Measurements from ENCODE around the gene SPRED3. TPM values are rescaled to one million over a fixed set of nuclear protein-coding genes. Genes with fewer than 3 reads are reported as not detected.

The SPRED3 gene
- total and polyA plus RNA-seq, 2 of the 8 experiments (the other 6 are each of a cell fraction or from before 2014, with no cell fraction given): 8.1 to 10.3 TPM

DNA sequence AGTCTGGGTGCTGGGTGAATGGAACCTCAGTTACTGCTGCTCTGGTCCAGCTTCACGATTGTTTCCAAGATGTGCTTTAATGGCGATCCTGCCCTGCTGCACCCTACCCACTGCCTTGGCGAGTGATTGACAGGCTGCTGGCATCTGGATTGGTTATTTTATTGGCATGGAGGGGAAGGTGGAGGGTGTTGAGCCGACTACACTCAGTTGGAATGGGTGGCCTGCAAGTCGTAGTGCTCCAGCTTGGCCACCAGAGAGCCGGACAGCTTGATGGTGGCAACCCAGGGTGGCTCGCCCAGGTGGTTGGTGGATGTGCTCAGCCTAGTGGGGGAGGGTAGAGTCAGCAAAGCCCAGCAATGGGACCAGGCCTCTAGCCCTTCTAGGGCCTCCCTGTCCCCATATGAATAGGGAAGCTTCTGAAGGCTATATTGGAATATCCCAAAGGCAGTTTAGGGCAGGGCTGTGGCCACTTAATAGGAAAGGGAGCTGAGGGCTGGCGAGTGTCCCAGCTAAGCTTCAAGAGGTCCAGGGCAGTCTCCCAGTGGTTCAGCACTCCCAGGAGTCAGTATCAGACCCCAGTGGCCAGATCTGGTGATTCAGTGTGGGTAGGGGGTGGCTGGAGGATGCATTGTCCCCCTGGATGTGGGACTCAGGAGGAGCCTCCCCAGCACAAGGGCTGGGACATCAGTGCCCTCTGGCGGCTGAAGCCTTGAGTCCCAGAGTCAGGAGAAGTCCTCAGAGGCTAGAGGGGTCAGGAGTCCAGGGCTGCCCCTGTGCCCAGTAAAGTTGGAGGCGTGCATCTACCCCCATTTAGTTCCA, 4.1 kb upstream of the SPRED3 start:
- Histone ChIP-seq H3K79me2 (ENCODE audit: control insufficient read depth in 1 of 2, insufficient read depth in 2 of 2, low read length in 2 of 2) (no peaks in the 10 kb centered on the region), H4K20me1 (replicated peaks in 1 of 2; ENCODE audit: control insufficient read depth in 1 of 2, insufficient read depth in 2 of 2, low read length in 2 of 2) (peaks cover under 1 to 19% of the 10 kb centered on the region in 2 experiments), H2BK15ac (ENCODE audit: low read length) (no peak overlapping the region), H2AK5ac (ENCODE audit: low read depth, low read length) (no peak overlapping the region), H2AFZ (ENCODE audit: low read length) (no peak overlapping the region), H2BK20ac (ENCODE audit: low read length) (no peak overlapping the region), H4K91ac (replicated peaks; ENCODE audit: insufficient read length, low read length) (no peak overlapping the region), H3K23ac (ENCODE audit: insufficient read length) (no peak overlapping the region), H3K4me3 (ENCODE audit: extremely low read depth in 1 of 4, insufficient read depth in 2 of 4, low read depth in 3 of 4, low read length in 4 of 4) (no peak overlapping the region), H3K23me2 (ENCODE audit: low read depth, low read length) (peaks cover 9% of the 10 kb centered on the region), H3K14ac (ENCODE audit: insufficient read length) (no peak overlapping the region), H4K8ac (ENCODE audit: extremely low read depth, insufficient read depth, low read length) (no peak overlapping the region), H3K56ac (replicated peaks; ENCODE audit: insufficient read length, low read depth, low read length) (no peak overlapping the region), H3K9me3 (ENCODE audit: insufficient read depth in 2 of 2, low read depth in 1 of 2, low read length in 1 of 2) (no peaks in the 10 kb centered on the region), H3K4me2 (ENCODE audit: insufficient read depth in 1 of 2, low read depth in 2 of 2, low read length in 2 of 2) (0 out of 4 replicates have a peak overlapping the region, but pooled peaks of 1 of the 2 experiments have one; percentile 3), H2BK120ac (replicated peaks; ENCODE audit: low read depth, low read length) (no peak overlapping the region), H3K27me3 (replicated peaks in 1 of 4; ENCODE audit: control insufficient read depth in 3 of 4, extremely low read depth in 1 of 4, insufficient read depth in 3 of 4, low read length in 3 of 4) (no peaks in the 10 kb centered on the region), H3K9ac (replicated peaks in 1 of 4; ENCODE audit: extremely low read depth in 1 of 4, low read depth in 3 of 4, low read length in 3 of 4) (peak overlapping the region in 1 of 4 experiments; percentile 19; a peak in 1 of 7 replicates), H3K27ac (ENCODE audit: low read depth, low read length) (no peak overlapping the region), H3K4me1 (replicated peaks in 1 of 4; ENCODE audit: control insufficient read depth in 3 of 4, insufficient read depth in 4 of 4, low read length in 3 of 4) (peaks cover 3 to 16% (median 6%) of the 10 kb centered on the region in 4 experiments; a peak in 6 of 7 replicates), H4K5ac (ENCODE audit: insufficient read length, low read depth, low read length) (no peak overlapping the region), H2BK12ac (ENCODE audit: low read depth, low read length) (no peak overlapping the region), H3K4ac (replicated peaks; ENCODE audit: insufficient read length, low read depth, low read length) (no peak overlapping the region), H2BK5ac (ENCODE audit: low read depth, low read length) (0 out of 2 replicates have a peak overlapping the region, but pooled peaks have one; percentile 4), H3K18ac (ENCODE audit: extremely low read depth, low read length) (no peak overlapping the region), H3K79me1 (ENCODE audit: low read depth, low read length) (no peaks in the 10 kb centered on the region), H3K36me3 (ENCODE audit: control insufficient read depth in 2 of 4, insufficient read depth in 4 of 4, low read length in 3 of 4) (peaks cover 14 to 26% (median 23%) of the 10 kb centered on the region in 4 experiments; a peak in 7 of 8 replicates)
- peak; percentile 70 for FAIRE-seq
- ChIA-PET CTCF (ENCODE audit: partially characterized antibody) (interaction anchor here (0.5 to 3.2 kb wide), 21 partner anchors 9 to 395 kb away, joined by 3 to 37 read pairs (median 4); partner anchors contain the start of genes CATSPERG, PPP1R14A and PSMD8), POLR2A (ENCODE audit: partially characterized antibody) (interaction anchor here (0.5 to 3.0 kb wide), 10 partner anchors 9 to 150 kb away, joined by 3 to 12 read pairs (median 4); partner anchors contain the start of gene PSMD8)
- WGBS, 2 experiments (ENCODE audit: extremely low coverage in 1 of 2, insufficient coverage in 1 of 2, insufficient read length in 1 of 2, insufficient replicate concordance in 2 of 2, low coverage in 1 of 2, low lambda C conversion rate in 2 of 2, missing lambda C conversion rate in 1 of 2): 83% methylated on average over 10 of the region's 10 CpGs; no CpG with 5 or more reads in 1 of the 2 experiments
- TF ChIP-seq BACH1 (IDR thresholded peaks at IDR 0.05; ENCODE audit: low read length) (no peak), EZH2 (IDR thresholded peaks at IDR 0.05; ENCODE audit: low read depth, low read length, severe bottlenecking) (no peak), SP1 (IDR thresholded peaks at IDR 0.05; ENCODE audit: low read depth, low read length) (no peak), CHD2 (IDR thresholded peaks at IDR 0.05; ENCODE audit: low read length) (no peak), EP300 (IDR thresholded peaks at IDR 0.05; ENCODE audit: borderline replicate concordance in 1 of 2, low read depth in 2 of 2, low read length in 2 of 2) (no peak), RAD21 (IDR thresholded peaks at IDR 0.05 in 1 of 2, conservative IDR thresholded peaks at IDR 0.05 in 1 of 2; ENCODE audit: low read depth in 2 of 2, low read length in 2 of 2) (peak; percentile 71 to 74)
- TF ChIP-seq, protein P1, sequence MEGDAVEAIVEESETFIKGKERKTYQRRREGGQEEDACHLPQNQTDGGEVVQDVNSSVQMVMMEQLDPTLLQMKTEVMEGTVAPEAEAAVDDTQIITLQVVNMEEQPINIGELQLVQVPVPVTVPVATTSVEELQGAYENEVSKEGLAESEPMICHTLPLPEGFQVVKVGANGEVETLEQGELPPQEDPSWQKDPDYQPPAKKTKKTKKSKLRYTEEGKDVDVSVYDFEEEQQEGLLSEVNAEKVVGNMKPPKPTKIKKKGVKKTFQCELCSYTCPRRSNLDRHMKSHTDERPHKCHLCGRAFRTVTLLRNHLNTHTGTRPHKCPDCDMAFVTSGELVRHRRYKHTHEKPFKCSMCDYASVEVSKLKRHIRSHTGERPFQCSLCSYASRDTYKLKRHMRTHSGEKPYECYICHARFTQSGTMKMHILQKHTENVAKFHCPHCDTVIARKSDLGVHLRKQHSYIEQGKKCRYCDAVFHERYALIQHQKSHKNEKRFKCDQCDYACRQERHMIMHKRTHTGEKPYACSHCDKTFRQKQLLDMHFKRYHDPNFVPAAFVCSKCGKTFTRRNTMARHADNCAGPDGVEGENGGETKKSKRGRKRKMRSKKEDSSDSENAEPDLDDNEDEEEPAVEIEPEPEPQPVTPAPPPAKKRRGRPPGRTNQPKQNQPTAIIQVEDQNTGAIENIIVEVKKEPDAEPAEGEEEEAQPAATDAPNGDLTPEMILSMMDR (IDR thresholded peaks at IDR 0.05; ENCODE audit: control extremely low read depth in 1 of 3, insufficient read depth in 1 of 3, low read depth in 1 of 3, low read length in 3 of 3): peak; percentile 75 to 80 (median 76)
- peak in 1 of 2 experiments; percentile 74 for DNase-seq (ENCODE audit: low read depth in 1 of 2, low spot score in 2 of 2)
